Choroid plexus epithelial cell (primary cell): ENCODE data around the gene CELF4.

Source experiments
- DNase-seq: peaks from one replicate; pipeline ENCODE4 v3.0.0-alpha.2; 2010; ENCODE audit warnings: low read depth
- H3K4me3 ChIP-seq: 2 replicates; pipeline ENCODE4 v1.5.1; 2011; ENCODE audit warnings: low read depth, mild to moderate bottlenecking, control low read depth, low read length, moderate library complexity
- TF ChIP-seq, protein P1 (sequence below): conservative IDR thresholded peaks from 2 replicates; pipeline ENCODE4 v1.5.1; 2011; ENCODE audit warnings: low read depth, mild to moderate bottlenecking, control low read depth, inconsistent platforms, low read length, moderate library complexity

Gene CELF4

GRCh38 chr18:37529863-37530262, 35.7 kb downstream of the CELF4 start:
- TF ChIP-seq, protein P1, sequence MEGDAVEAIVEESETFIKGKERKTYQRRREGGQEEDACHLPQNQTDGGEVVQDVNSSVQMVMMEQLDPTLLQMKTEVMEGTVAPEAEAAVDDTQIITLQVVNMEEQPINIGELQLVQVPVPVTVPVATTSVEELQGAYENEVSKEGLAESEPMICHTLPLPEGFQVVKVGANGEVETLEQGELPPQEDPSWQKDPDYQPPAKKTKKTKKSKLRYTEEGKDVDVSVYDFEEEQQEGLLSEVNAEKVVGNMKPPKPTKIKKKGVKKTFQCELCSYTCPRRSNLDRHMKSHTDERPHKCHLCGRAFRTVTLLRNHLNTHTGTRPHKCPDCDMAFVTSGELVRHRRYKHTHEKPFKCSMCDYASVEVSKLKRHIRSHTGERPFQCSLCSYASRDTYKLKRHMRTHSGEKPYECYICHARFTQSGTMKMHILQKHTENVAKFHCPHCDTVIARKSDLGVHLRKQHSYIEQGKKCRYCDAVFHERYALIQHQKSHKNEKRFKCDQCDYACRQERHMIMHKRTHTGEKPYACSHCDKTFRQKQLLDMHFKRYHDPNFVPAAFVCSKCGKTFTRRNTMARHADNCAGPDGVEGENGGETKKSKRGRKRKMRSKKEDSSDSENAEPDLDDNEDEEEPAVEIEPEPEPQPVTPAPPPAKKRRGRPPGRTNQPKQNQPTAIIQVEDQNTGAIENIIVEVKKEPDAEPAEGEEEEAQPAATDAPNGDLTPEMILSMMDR, result no peak
- H3K4me3 ChIP-seq, result no peak overlapping the region
- DNase-seq, result no peak

DNA sequence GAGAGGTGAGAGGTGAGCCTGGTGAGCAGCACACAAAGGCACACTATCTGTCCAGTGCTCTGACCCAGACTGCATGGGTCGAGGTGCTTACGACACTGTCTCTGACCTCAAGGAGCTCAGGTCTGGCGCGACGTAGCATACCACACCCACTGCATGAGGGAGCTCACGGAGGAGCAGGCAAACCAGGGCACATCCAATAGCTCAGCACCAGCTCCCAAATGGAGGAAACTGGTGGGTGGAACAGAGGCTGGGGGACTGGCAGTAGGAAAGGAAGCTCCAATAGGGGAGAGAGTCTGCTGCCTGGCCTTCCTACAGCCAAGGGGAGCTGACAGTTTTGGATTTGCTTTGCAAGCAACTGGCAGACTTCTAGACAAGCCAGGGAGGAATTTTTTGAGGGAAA, 36.3 kb downstream of the CELF4 start:
- TF ChIP-seq, protein P1, result no peak
- no peak overlapping the region for H3K4me3 ChIP-seq

GRCh38 chr18:37527395-37527794, 38.2 kb downstream of the CELF4 start:
- no peak for DNase-seq
- TF ChIP-seq, protein P1, result no peak
- no peak overlapping the region for H3K4me3 ChIP-seq

More for the DNA sequence above, 36.3 kb downstream of the CELF4 start:
- DNase-seq, result no peak

DNA sequence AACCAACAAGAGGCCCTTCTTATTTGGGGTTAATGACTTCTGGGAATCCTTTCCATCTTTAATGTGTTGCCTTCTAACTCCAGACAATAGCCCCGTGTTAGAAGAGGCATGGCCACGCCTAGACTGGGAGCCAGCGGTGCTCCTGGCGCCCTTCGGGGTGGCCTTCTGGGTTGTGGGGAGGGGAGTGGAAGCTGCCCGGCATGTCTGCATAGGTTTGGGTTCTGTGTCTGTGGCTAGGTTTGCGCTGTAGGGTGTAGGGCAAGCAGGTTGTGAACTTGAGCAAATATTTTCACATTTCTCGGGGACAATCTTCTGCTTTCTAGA, 40.4 kb downstream of the CELF4 start:
- no peak for DNase-seq
- TF ChIP-seq, protein P1, result no peak
- H3K4me3 ChIP-seq, result no peak overlapping the region

- TF ChIP-seq, protein P1, result no peak
- no peak overlapping the region for H3K4me3 ChIP-seq
- no peak for DNase-seq
Observed at GRCh38 chr18:37524498-37525261, 40.9 kb downstream of the CELF4 start.

DNA sequence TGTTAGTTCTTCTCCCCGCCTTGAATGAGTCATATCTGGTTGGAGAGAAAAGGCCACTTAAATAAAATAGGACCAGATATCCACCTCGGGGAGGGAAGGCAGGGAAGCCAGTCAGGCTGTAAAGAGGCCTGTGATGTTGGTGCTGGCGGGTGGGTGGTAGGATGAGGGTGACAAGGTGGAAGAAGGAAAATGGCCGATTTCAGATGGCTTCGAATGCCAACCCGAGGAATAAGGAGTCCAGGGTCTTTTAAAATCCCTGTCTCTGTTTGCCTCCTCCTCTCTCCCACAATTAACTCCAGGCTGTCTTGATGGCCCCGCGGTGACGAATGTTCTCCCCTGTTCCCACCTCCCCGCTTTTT, 41.5 kb downstream of the CELF4 start:
- no peak overlapping the region for H3K4me3 ChIP-seq

More for the DNA sequence above, 41.5 kb downstream of the CELF4 start:
- TF ChIP-seq, protein P1, result no peak
- DNase-seq, result no peak
